Measurements from ENCODE around the gene ZNF530.
A peak's percentile ranks its signal among the peaks of the same experiment; 100 is the strongest.

Gene ZNF530

GRCh38 chr19:57623091-57623490, 23.4 kb downstream of the ZNF530 start:
- no peak for ATAC-seq (ENCODE audit: low read depth)
- no peak for TF ChIP-seq CTCF (IDR thresholded peaks at IDR 0.05; ENCODE audit: poor library complexity, severe bottlenecking)
- Histone ChIP-seq H3K4me3 (ENCODE audit: severe bottlenecking) (no peak overlapping the region), H3K27me3 (ENCODE audit: insufficient read depth, poor library complexity, severe bottlenecking) (no peaks in the 10 kb centered on the region), H3K27ac (ENCODE audit: poor library complexity, severe bottlenecking) (no peak overlapping the region), H3K36me3 (ENCODE audit: low read depth) (peaks cover 58% of the 10 kb centered on the region), H3K4me1 (ENCODE audit: insufficient read depth, poor library complexity, severe bottlenecking) (no peaks in the 10 kb centered on the region), H3K9me3 (ENCODE audit: severe bottlenecking) (peaks cover 27% of the 10 kb centered on the region)
- no peak for DNase-seq (ENCODE audit: low spot score)

GRCh38 chr19:57632987-57633831, 33.5 kb downstream of the ZNF530 start, which contains the start of gene ZNF211:
ZNF211 (plus strand) TSS chr19:57633168; CDS start chr19:57633347, 179 bp downstream.
- TF ChIP-seq CTCF (IDR thresholded peaks at IDR 0.05; ENCODE audit: poor library complexity, severe bottlenecking), result no peak
- peaks cover 38% of the 10 kb centered on the region for H3K36me3 ChIP-seq (ENCODE audit: low read depth)
- H3K27me3 ChIP-seq (ENCODE audit: insufficient read depth, poor library complexity, severe bottlenecking), result no peaks in the 10 kb centered on the region
- ATAC-seq (ENCODE audit: low read depth), result peak; percentile 99
- no peaks in the 10 kb centered on the region for H3K4me1 ChIP-seq (ENCODE audit: insufficient read depth, poor library complexity, severe bottlenecking)
- no peak within 1 kb of the TSS for H3K27ac ChIP-seq (ENCODE audit: poor library complexity, severe bottlenecking)
- H3K4me3 ChIP-seq (ENCODE audit: severe bottlenecking), result peak within 1 kb of the TSS; percentile 57
- peaks cover 4% of the 10 kb centered on the region for H3K9me3 ChIP-seq (ENCODE audit: severe bottlenecking)
- DNase-seq (ENCODE audit: low spot score), result peak; percentile 89

- no peak for TF ChIP-seq CTCF (IDR thresholded peaks at IDR 0.05; ENCODE audit: poor library complexity, severe bottlenecking)
- ATAC-seq (ENCODE audit: low read depth) (no peak), DNase-seq (ENCODE audit: low spot score) (no peak)
- no peaks in the 10 kb centered on the region for H3K4me1 ChIP-seq (ENCODE audit: insufficient read depth, poor library complexity, severe bottlenecking)
- H3K27ac ChIP-seq (ENCODE audit: poor library complexity, severe bottlenecking), result no peak overlapping the region
- H3K9me3 ChIP-seq (ENCODE audit: severe bottlenecking), result peaks cover 4% of the 10 kb centered on the region
- peak overlapping the region; percentile 57 for H3K4me3 ChIP-seq (ENCODE audit: severe bottlenecking)
- H3K36me3 ChIP-seq (ENCODE audit: low read depth), result peaks cover 44% of the 10 kb centered on the region
- H3K27me3 ChIP-seq (ENCODE audit: insufficient read depth, poor library complexity, severe bottlenecking), result no peaks in the 10 kb centered on the region
These were observed 34.1 kb downstream of the ZNF530 start for GRCh38 chr19:57633832-57634131.

- DNase-seq (ENCODE audit: low spot score) (no peak), ATAC-seq (ENCODE audit: low read depth) (no peak)
- Histone ChIP-seq H3K9me3 (ENCODE audit: severe bottlenecking) (peaks cover 14% of the 10 kb centered on the region), H3K4me3 (ENCODE audit: severe bottlenecking) (no peak overlapping the region), H3K27ac (ENCODE audit: poor library complexity, severe bottlenecking) (no peak overlapping the region), H3K36me3 (ENCODE audit: low read depth) (peaks cover 76% of the 10 kb centered on the region), H3K4me1 (ENCODE audit: insufficient read depth, poor library complexity, severe bottlenecking) (peaks cover 3% of the 10 kb centered on the region), H3K27me3 (ENCODE audit: insufficient read depth, poor library complexity, severe bottlenecking) (no peaks in the 10 kb centered on the region)
- TF ChIP-seq CTCF (IDR thresholded peaks at IDR 0.05; ENCODE audit: poor library complexity, severe bottlenecking), result no peak
These were observed 37.7 kb downstream of the ZNF530 start for GRCh38 chr19:57637379-57637778.

- DNase-seq (ENCODE audit: low spot score) (no peak), ATAC-seq (ENCODE audit: low read depth) (no peak)
- Histone ChIP-seq H3K27me3 (ENCODE audit: insufficient read depth, poor library complexity, severe bottlenecking) (no peaks in the 10 kb centered on the region), H3K9me3 (ENCODE audit: severe bottlenecking) (peaks cover 14% of the 10 kb centered on the region), H3K4me1 (ENCODE audit: insufficient read depth, poor library complexity, severe bottlenecking) (peaks cover 7% of the 10 kb centered on the region), H3K27ac (ENCODE audit: poor library complexity, severe bottlenecking) (no peak overlapping the region), H3K36me3 (ENCODE audit: low read depth) (peaks cover 61% of the 10 kb centered on the region), H3K4me3 (ENCODE audit: severe bottlenecking) (no peak overlapping the region)
- no peak for TF ChIP-seq CTCF (IDR thresholded peaks at IDR 0.05; ENCODE audit: poor library complexity, severe bottlenecking)
These were observed 42.1 kb downstream of the ZNF530 start for GRCh38 chr19:57641715-57642234.

Data from RWPE2 (cell line).